NT2/D1 (cell line): ENCODE data around the gene ARL4D.
"Not testable (repeated sequence)": the region's sequence is repeated elsewhere in the genome, so short reads cannot be mapped to it uniquely, and the experiment has no call there.

Experiments
- DNase-seq: peaks from one replicate; pipeline ENCODE4 v3.0.0-alpha.2; 2011; ENCODE audit warnings: low read depth, low spot score
- H3K27me3 ChIP-seq: 2 replicates; pipeline ENCODE4 v1.6.0; 2011; ENCODE audit warnings: mild to moderate bottlenecking; ENCODE audit not compliant: insufficient read length, insufficient read depth
- H3K36me3 ChIP-seq: 2 replicates; pipeline ENCODE4 v1.6.1; 2011; ENCODE audit warnings: mild to moderate bottlenecking, low read length, mixed read lengths; ENCODE audit not compliant: insufficient read depth, insufficient read length
- H3K4me1 ChIP-seq: 2 replicates; pipeline ENCODE4 v1.5.1; 2011; ENCODE audit not compliant: insufficient read depth, insufficient read length
- H3K4me3 ChIP-seq: 2 replicates; pipeline ENCODE4 v1.5.1; 2011; ENCODE audit warnings: low read depth; ENCODE audit not compliant: insufficient read length
- H3K9ac ChIP-seq: 2 replicates; pipeline ENCODE4 v1.6.0; 2011; ENCODE audit warnings: low read depth; ENCODE audit not compliant: insufficient read length
- H3K9me3 ChIP-seq: 2 replicates; pipeline ENCODE4 v1.5.1; 2011; ENCODE audit warnings: mild to moderate bottlenecking, low read length; ENCODE audit not compliant: insufficient read depth
- SUZ12 ChIP-seq: IDR thresholded peaks from 2 replicates; pipeline ENCODE4 v1.6.1; 2011; ENCODE audit not compliant: insufficient read length, insufficient read depth; ENCODE audit errors: extremely low read depth
- YY1 ChIP-seq: IDR thresholded peaks from 2 replicates; pipeline ENCODE4 v1.6.1; 2011; ENCODE audit not compliant: insufficient read length, insufficient read depth
- ZNF274 ChIP-seq: IDR thresholded peaks from 2 replicates; pipeline ENCODE4 v1.6.1; 2011; ENCODE audit warnings: mild to moderate bottlenecking, low read depth, low read length

The ARL4D gene

GRCh38 chr17:43356450-43356849 is 42.3 kb upstream of the ARL4D start:
- TF ChIP-seq SUZ12 (no peak), YY1 (no peak), ZNF274 (no peak)
- DNase-seq, result no peak

GRCh38 chr17:43356999-43357398 is 41.8 kb upstream of the ARL4D start:
- no peak overlapping the region for H3K9ac ChIP-seq
- DNase-seq, result no peak
- H3K36me3 ChIP-seq, result peaks cover 33% of the 10 kb centered on the region
- H3K27me3 ChIP-seq, result no peaks in the 10 kb centered on the region
- H3K4me3 ChIP-seq, result no peak overlapping the region
- no peaks in the 10 kb centered on the region for H3K4me1 ChIP-seq
- no peak for TF ChIP-seq SUZ12
- TF ChIP-seq YY1, result no peak
- TF ChIP-seq ZNF274, result no peak
- peaks cover 6% of the 10 kb centered on the region for H3K9me3 ChIP-seq

More at GRCh38 chr17:43356450-43356849, 42.3 kb upstream of the ARL4D start:
- H3K4me3 ChIP-seq, result no peak overlapping the region
- H3K9ac ChIP-seq, result no peak overlapping the region
- no peaks in the 10 kb centered on the region for H3K4me1 ChIP-seq
- H3K9me3 ChIP-seq, result peaks cover 11% of the 10 kb centered on the region
- peaks cover 38% of the 10 kb centered on the region for H3K36me3 ChIP-seq
- no peaks in the 10 kb centered on the region for H3K27me3 ChIP-seq

GRCh38 chr17:43359469-43360110 is 39.2 kb upstream of the ARL4D start:
- 0 out of 2 replicates have a peak, but pooled peaks cover under 1% of the 10 kb centered on the region for H3K9me3 ChIP-seq
- TF ChIP-seq SUZ12, result no peak
- no peak for TF ChIP-seq ZNF274
- TF ChIP-seq YY1, result no peak
- H3K36me3 ChIP-seq, result peaks cover 18% of the 10 kb centered on the region
- DNase-seq, result no peak
- H3K9ac ChIP-seq, result peak overlapping the region; percentile 79
- H3K27me3 ChIP-seq, result no peaks in the 10 kb centered on the region
- peak overlapping the region; percentile 57 for H3K4me3 ChIP-seq
- H3K4me1 ChIP-seq, result no peaks in the 10 kb centered on the region

- no peaks in the 10 kb centered on the region for H3K4me1 ChIP-seq
- peak overlapping the region; percentile 57 for H3K4me3 ChIP-seq
- TF ChIP-seq SUZ12, result no peak
- TF ChIP-seq YY1, result no peak
- TF ChIP-seq ZNF274, result no peak
- H3K9me3 ChIP-seq, result no peaks in the 10 kb centered on the region
- no peak for DNase-seq
- no peaks in the 10 kb centered on the region for H3K27me3 ChIP-seq
- peaks cover 16% of the 10 kb centered on the region for H3K36me3 ChIP-seq
- H3K9ac ChIP-seq, result peak overlapping the region; percentile 79
These were observed 38.4 kb upstream of the ARL4D start for GRCh38 chr17:43360376-43360738.

- H3K27me3 ChIP-seq, result no peaks in the 10 kb centered on the region
- H3K9me3 ChIP-seq, result no peaks in the 10 kb centered on the region
- peaks cover 14% of the 10 kb centered on the region for H3K36me3 ChIP-seq
- peak overlapping the region; percentile 79 for H3K9ac ChIP-seq
- peak overlapping the region; percentile 57 for H3K4me3 ChIP-seq
- no peaks in the 10 kb centered on the region for H3K4me1 ChIP-seq
- peak; percentile 96 for DNase-seq
- TF ChIP-seq ZNF274 (no peak), YY1 (peak; percentile 7), SUZ12 (no peak)
These were observed 37.9 kb upstream of the ARL4D start for GRCh38 chr17:43360739-43361505.

- TF ChIP-seq YY1 (no peak), ZNF274 (no peak), SUZ12 (no peak)
These were observed 35.4 kb upstream of the ARL4D start for GRCh38 chr17:43363181-43363925.

GRCh38 chr17:43363926-43364285 is 34.9 kb upstream of the ARL4D start:
- no peak overlapping the region for H3K9ac ChIP-seq
- H3K4me1 ChIP-seq, result no peaks in the 10 kb centered on the region
- no peaks in the 10 kb centered on the region for H3K9me3 ChIP-seq
- H3K27me3 ChIP-seq, result no peaks in the 10 kb centered on the region
- TF ChIP-seq ZNF274 (no peak), YY1 (no peak)
- no peaks in the 10 kb centered on the region for H3K36me3 ChIP-seq
- DNase-seq, result no peak
- no peak overlapping the region for H3K4me3 ChIP-seq

More at GRCh38 chr17:43363181-43363925, 35.4 kb upstream of the ARL4D start:
- no peak overlapping the region for H3K9ac ChIP-seq
- no peak for DNase-seq
- no peak overlapping the region for H3K4me3 ChIP-seq
- peaks cover 1% of the 10 kb centered on the region for H3K36me3 ChIP-seq
- H3K9me3 ChIP-seq, result no peaks in the 10 kb centered on the region
- H3K4me1 ChIP-seq, result no peaks in the 10 kb centered on the region
- no peaks in the 10 kb centered on the region for H3K27me3 ChIP-seq

- H3K27me3 ChIP-seq, result no peaks in the 10 kb centered on the region
- peaks cover 5% of the 10 kb centered on the region for H3K4me1 ChIP-seq
- H3K36me3 ChIP-seq, result no peaks in the 10 kb centered on the region
- DNase-seq, result no peak
- H3K9me3 ChIP-seq, result no peaks in the 10 kb centered on the region
- H3K4me3 ChIP-seq, result no peak overlapping the region
- TF ChIP-seq ZNF274 (no peak), YY1 (no peak), SUZ12 (no peak)
- H3K9ac ChIP-seq, result no peak overlapping the region
These were observed 33.4 kb upstream of the ARL4D start for GRCh38 chr17:43365356-43365755.

- not testable (repeated sequence) for H3K27me3 ChIP-seq, H3K36me3 ChIP-seq, DNase-seq, H3K9ac ChIP-seq, H3K4me3 ChIP-seq, H3K4me1 ChIP-seq, H3K9me3 ChIP-seq
These were observed 32.9 kb upstream of the ARL4D start for GRCh38 chr17:43365921-43366320.
